SK-N-SH treated with all-trans-retinoic acid at 6 μM for 48 hours (cell line): ENCODE measurements around the gene ZNF764.

Experiments used
- ATAC-seq: fragments of 200-7000 bp; cut with Tn5 transposase; 3 replicates; pipeline ENCODE4 v1.9.1; 2020; ENCODE audit warnings: mild to moderate bottlenecking, moderate library complexity
- ARNTL ChIP-seq: fragments of 450-650 bp; formaldehyde crosslinking; IDR thresholded peaks from 2 replicates; pipeline ENCODE4 v1.5.0; 2020; ENCODE audit warnings: low read depth, mild to moderate bottlenecking, moderate library complexity, borderline replicate concordance
- BACH2 ChIP-seq: fragments of 250-450 bp; sonication (Bioruptor Pico); IDR thresholded peaks from 2 replicates; pipeline ENCODE4 v1.9.0; 2021; ENCODE audit warnings: mild to moderate bottlenecking, borderline replicate concordance
- CSDC2 ChIP-seq: fragments of 250-450 bp; sonication (Bioruptor Pico); IDR thresholded peaks from 2 replicates; pipeline ENCODE4 v1.5.0; 2020; ENCODE audit warnings: mild to moderate bottlenecking, moderate library complexity
- ESRRG ChIP-seq: fragments of 250-450 bp; sonication (Bioruptor Pico); IDR thresholded peaks from 2 replicates; pipeline ENCODE4 v1.6.1; 2021; ENCODE audit warnings: mild to moderate bottlenecking
- GLIS3 ChIP-seq: fragments of 250-450 bp; sonication (Bioruptor Pico); IDR thresholded peaks from 2 replicates; pipeline ENCODE4 v1.5.0; 2020; ENCODE audit warnings: mild to moderate bottlenecking, moderate library complexity
- ISL1 ChIP-seq: fragments of 250-450 bp; sonication (Bioruptor Pico); IDR thresholded peaks from 2 replicates; pipeline ENCODE4 v2.1.2; 2022; ENCODE audit warnings: mild to moderate bottlenecking, moderate library complexity
- OSR1 ChIP-seq: fragments of 250-450 bp; sonication (Bioruptor Pico); IDR thresholded peaks from 2 replicates; pipeline ENCODE4 v1.8.0; 2022; ENCODE audit warnings: moderate library complexity, mild to moderate bottlenecking, inconsistent platforms
- RARB ChIP-seq: fragments of 250-450 bp; sonication (Bioruptor Pico); IDR thresholded peaks from 2 replicates; pipeline ENCODE4 v1.8.0; 2021; ENCODE audit warnings: mild to moderate bottlenecking, moderate library complexity
- SNAI2 ChIP-seq: fragments of 250-450 bp; sonication (Bioruptor Pico); IDR thresholded peaks from 2 replicates; pipeline ENCODE4 v1.5.0; 2020; ENCODE audit warnings: mild to moderate bottlenecking, moderate library complexity
- TCF4 ChIP-seq: fragments of 250-450 bp; sonication (Bioruptor Pico); IDR thresholded peaks from 2 replicates; pipeline ENCODE4 v1.8.0; 2021; ENCODE audit warnings: mild to moderate bottlenecking, moderate library complexity, borderline replicate concordance
- TOX ChIP-seq: fragments of 250-450 bp; sonication (Bioruptor Pico); IDR thresholded peaks from 2 replicates; pipeline ENCODE4 v1.8.0; 2021; ENCODE audit warnings: mild to moderate bottlenecking, moderate library complexity, borderline replicate concordance
- ZC3H10 ChIP-seq: fragments of 250-450 bp; sonication (Bioruptor Pico); IDR thresholded peaks from 2 replicates; pipeline ENCODE4 v1.5.1; 2021; ENCODE audit warnings: mild to moderate bottlenecking, moderate library complexity
- ZFP3 ChIP-seq: fragments of 250-450 bp; sonication (Bioruptor Pico); IDR thresholded peaks from 2 replicates; pipeline ENCODE4 v1.5.0; 2020; ENCODE audit warnings: mild to moderate bottlenecking, moderate library complexity
- ZFP30 ChIP-seq: fragments of 450-650 bp; formaldehyde crosslinking; IDR thresholded peaks from 2 replicates; pipeline ENCODE4 v1.5.0; 2022; ENCODE audit warnings: mild to moderate bottlenecking, moderate library complexity
- ZNF565 ChIP-seq: fragments of 450-650 bp; formaldehyde crosslinking; conservative IDR thresholded peaks from 2 replicates; pipeline ENCODE4 v1.5.0; 2020; ENCODE audit warnings: low read depth, mild to moderate bottlenecking, moderate library complexity
- ZNF70 ChIP-seq: fragments of 450-650 bp; formaldehyde crosslinking; IDR thresholded peaks from 2 replicates; pipeline ENCODE4 v1.5.0; 2020; ENCODE audit warnings: mild to moderate bottlenecking, moderate library complexity
- ZNF8 ChIP-seq: fragments of 450-650 bp; formaldehyde crosslinking; IDR thresholded peaks from 2 replicates; pipeline ENCODE4 v1.5.0; 2020; ENCODE audit warnings: mild to moderate bottlenecking, moderate library complexity
- TF ChIP-seq, protein P1 (sequence below): fragments of 250-450 bp; sonication (Bioruptor Pico); IDR thresholded peaks from 2 replicates; pipeline ENCODE4 v1.5.0; 2020; ENCODE audit warnings: mild to moderate bottlenecking, moderate library complexity
- TF ChIP-seq, protein P2 (sequence below): fragments of 250-450 bp; sonication (Bioruptor Pico); IDR thresholded peaks from 2 replicates; pipeline ENCODE4 v1.8.0; 2020; ENCODE audit warnings: mild to moderate bottlenecking, moderate library complexity, borderline replicate concordance
- TF ChIP-seq, protein P3 (sequence below): fragments of 250-450 bp; sonication (Bioruptor Pico); IDR thresholded peaks from 2 replicates; pipeline ENCODE4 v1.8.0; 2021; ENCODE audit warnings: low read depth, mild to moderate bottlenecking, moderate library complexity, borderline replicate concordance
- TF ChIP-seq, protein P4 (sequence below): fragments of 250-450 bp; sonication (Bioruptor Pico); IDR thresholded peaks from 2 replicates; pipeline ENCODE4 v1.5.1; 2020; ENCODE audit warnings: low read depth, mild to moderate bottlenecking, moderate library complexity

Gene ZNF764

DNA sequence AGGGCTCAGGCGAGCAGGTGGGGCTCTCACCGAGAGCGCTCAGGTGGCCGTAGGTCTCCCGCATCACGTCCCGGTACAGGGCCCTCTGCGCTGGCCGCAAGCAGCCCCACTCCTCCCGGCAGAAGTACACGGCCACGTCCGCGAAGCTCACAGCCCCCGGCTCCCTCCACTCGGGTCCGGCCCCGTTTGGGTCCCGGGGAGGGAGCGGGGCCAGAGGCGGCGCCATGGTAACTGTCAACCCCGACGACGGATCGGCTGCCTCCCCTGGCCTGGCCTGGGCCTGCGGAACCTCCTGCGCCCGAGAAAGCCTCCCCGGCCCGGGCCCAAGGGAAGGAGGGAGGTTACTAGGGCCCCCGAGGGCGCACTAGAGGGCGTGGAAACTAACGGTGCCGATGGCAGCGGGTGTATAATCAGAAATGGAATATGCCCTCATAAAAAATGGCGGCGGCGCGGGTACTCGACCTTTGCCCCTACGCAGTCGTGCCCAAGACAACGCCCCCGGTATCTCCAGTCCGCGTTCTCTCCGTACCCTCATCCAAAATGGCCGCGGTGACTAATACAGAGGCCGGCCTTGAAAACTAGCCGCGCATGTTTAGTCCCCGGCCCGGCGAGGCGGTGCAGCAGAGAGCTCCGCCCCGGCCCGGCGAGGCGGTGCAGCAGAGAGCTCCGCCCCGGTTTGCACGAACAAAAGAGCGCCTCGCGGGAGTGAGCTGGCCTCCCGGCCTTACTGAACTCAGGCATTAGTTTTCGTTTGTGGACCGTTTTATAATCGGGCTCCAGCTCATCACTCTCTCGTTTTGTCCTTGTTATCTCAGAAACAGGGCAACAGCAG is at the start of gene ZNF764:
Gene ZNF764 (minus strand): TSS at position 418 of the 832 bp plus-strand sequence. CDS start 192 bp downstream, at position 226.
- TF ChIP-seq, protein P1, sequence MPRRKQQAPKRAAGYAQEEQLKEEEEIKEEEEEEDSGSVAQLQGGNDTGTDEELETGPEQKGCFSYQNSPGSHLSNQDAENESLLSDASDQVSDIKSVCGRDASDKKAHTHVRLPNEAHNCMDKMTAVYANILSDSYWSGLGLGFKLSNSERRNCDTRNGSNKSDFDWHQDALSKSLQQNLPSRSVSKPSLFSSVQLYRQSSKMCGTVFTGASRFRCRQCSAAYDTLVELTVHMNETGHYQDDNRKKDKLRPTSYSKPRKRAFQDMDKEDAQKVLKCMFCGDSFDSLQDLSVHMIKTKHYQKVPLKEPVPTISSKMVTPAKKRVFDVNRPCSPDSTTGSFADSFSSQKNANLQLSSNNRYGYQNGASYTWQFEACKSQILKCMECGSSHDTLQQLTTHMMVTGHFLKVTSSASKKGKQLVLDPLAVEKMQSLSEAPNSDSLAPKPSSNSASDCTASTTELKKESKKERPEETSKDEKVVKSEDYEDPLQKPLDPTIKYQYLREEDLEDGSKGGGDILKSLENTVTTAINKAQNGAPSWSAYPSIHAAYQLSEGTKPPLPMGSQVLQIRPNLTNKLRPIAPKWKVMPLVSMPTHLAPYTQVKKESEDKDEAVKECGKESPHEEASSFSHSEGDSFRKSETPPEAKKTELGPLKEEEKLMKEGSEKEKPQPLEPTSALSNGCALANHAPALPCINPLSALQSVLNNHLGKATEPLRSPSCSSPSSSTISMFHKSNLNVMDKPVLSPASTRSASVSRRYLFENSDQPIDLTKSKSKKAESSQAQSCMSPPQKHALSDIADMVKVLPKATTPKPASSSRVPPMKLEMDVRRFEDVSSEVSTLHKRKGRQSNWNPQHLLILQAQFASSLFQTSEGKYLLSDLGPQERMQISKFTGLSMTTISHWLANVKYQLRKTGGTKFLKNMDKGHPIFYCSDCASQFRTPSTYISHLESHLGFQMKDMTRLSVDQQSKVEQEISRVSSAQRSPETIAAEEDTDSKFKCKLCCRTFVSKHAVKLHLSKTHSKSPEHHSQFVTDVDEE (CRISPR knock-in tag) = 0 out of 2 replicates have a peak, but pooled peaks have one; percentile 21
- TF ChIP-seq ZNF565 (no peak), BACH2 (CRISPR knock-in tag) (no peak), ZNF8 (CRISPR knock-in tag) (no peak), ZC3H10 (CRISPR knock-in tag) (no peak), ZNF70 (no peak), ISL1 (CRISPR knock-in tag) (no peak)
- TF ChIP-seq, protein P2, sequence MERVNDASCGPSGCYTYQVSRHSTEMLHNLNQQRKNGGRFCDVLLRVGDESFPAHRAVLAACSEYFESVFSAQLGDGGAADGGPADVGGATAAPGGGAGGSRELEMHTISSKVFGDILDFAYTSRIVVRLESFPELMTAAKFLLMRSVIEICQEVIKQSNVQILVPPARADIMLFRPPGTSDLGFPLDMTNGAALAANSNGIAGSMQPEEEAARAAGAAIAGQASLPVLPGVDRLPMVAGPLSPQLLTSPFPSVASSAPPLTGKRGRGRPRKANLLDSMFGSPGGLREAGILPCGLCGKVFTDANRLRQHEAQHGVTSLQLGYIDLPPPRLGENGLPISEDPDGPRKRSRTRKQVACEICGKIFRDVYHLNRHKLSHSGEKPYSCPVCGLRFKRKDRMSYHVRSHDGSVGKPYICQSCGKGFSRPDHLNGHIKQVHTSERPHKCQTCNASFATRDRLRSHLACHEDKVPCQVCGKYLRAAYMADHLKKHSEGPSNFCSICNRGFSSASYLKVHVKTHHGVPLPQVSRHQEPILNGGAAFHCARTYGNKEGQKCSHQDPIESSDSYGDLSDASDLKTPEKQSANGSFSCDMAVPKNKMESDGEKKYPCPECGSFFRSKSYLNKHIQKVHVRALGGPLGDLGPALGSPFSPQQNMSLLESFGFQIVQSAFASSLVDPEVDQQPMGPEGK = no peak

DNA sequence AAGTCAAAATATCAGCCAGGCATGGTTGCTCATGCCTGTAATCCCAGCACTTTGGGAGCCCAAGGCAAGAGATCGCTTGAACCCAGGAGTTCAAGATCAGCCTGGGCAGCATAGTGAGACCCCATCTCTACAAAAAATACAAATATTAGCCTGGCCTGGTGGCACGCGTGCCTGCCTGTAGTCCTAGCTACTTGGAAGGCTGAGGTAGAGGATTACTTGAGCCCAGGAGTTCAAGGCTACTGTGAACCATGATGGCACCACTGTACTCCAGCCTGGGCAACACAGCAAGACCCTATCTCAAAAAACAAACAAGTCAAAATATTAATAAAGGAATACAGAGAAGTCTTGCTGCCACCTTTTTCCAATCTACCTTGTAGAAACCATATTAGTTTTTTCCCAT is 47.8 kb upstream of the ZNF764 start:
- TF ChIP-seq ZNF565 (no peak), ZFP30 (no peak), TOX (CRISPR knock-in tag) (no peak), CSDC2 (no peak), ZFP3 (CRISPR knock-in tag) (no peak), RARB (CRISPR knock-in tag) (no peak), ESRRG (CRISPR knock-in tag) (no peak), ZNF70 (no peak), ZC3H10 (CRISPR knock-in tag) (no peak), OSR1 (CRISPR knock-in tag) (no peak), SNAI2 (CRISPR knock-in tag) (no peak), ARNTL (CRISPR knock-in tag) (no peak), GLIS3 (CRISPR knock-in tag) (no peak), TCF4 (no peak)
- TF ChIP-seq, protein P1 (CRISPR knock-in tag) = no peak
- TF ChIP-seq, protein P2 = no peak
- TF ChIP-seq, protein P3, sequence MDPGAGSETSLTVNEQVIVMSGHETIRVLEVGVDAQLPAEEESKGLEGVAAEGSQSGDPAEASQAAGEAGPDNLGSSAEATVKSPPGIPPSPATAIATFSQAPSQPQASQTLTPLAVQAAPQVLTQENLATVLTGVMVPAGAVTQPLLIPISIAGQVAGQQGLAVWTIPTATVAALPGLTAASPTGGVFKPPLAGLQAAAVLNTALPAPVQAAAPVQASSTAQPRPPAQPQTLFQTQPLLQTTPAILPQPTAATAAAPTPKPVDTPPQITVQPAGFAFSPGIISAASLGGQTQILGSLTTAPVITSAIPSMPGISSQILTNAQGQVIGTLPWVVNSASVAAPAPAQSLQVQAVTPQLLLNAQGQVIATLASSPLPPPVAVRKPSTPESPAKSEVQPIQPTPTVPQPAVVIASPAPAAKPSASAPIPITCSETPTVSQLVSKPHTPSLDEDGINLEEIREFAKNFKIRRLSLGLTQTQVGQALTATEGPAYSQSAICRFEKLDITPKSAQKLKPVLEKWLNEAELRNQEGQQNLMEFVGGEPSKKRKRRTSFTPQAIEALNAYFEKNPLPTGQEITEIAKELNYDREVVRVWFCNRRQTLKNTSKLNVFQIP (CRISPR knock-in tag) = no peak
- TF ChIP-seq, protein P4, sequence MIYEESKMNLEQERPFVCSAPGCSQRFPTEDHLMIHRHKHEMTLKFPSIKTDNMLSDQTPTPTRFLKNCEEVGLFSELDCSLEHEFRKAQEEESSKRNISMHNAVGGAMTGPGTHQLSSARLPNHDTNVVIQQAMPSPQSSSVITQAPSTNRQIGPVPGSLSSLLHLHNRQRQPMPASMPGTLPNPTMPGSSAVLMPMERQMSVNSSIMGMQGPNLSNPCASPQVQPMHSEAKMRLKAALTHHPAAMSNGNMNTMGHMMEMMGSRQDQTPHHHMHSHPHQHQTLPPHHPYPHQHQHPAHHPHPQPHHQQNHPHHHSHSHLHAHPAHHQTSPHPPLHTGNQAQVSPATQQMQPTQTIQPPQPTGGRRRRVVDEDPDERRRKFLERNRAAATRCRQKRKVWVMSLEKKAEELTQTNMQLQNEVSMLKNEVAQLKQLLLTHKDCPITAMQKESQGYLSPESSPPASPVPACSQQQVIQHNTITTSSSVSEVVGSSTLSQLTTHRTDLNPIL (CRISPR knock-in tag) = no peak
- ATAC-seq = no peak

More for the DNA sequence above, at the start of gene ZNF764:
- ATAC-seq = peak; percentile 99
